ENCODE results near the gene PTBP3.

- no peak for TF ChIP-seq MXI1 (IDR thresholded peaks at IDR 0.05; ENCODE audit: borderline replicate concordance, low read depth, low read length)
- no peak for TF ChIP-seq RAD21 (IDR thresholded peaks at IDR 0.05; ENCODE audit: low read length)
- TF ChIP-seq, protein P1, sequence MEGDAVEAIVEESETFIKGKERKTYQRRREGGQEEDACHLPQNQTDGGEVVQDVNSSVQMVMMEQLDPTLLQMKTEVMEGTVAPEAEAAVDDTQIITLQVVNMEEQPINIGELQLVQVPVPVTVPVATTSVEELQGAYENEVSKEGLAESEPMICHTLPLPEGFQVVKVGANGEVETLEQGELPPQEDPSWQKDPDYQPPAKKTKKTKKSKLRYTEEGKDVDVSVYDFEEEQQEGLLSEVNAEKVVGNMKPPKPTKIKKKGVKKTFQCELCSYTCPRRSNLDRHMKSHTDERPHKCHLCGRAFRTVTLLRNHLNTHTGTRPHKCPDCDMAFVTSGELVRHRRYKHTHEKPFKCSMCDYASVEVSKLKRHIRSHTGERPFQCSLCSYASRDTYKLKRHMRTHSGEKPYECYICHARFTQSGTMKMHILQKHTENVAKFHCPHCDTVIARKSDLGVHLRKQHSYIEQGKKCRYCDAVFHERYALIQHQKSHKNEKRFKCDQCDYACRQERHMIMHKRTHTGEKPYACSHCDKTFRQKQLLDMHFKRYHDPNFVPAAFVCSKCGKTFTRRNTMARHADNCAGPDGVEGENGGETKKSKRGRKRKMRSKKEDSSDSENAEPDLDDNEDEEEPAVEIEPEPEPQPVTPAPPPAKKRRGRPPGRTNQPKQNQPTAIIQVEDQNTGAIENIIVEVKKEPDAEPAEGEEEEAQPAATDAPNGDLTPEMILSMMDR (conservative IDR thresholded peaks at IDR 0.05; ENCODE audit: low read depth, low read length): no peak
- no peak for TF ChIP-seq POLR2A (IDR thresholded peaks at IDR 0.05; ENCODE audit: low read depth, low read length)
- TF ChIP-seq CEBPB (IDR thresholded peaks at IDR 0.05; ENCODE audit: low read depth, low read length): no peak
- no peak for TF ChIP-seq BHLHE40 (IDR thresholded peaks at IDR 0.05; ENCODE audit: low read depth, low read length)
- no peak for TF ChIP-seq ELK1 (IDR thresholded peaks at IDR 0.05; ENCODE audit: borderline replicate concordance, low read depth, low read length)
- TF ChIP-seq MAFK (IDR thresholded peaks at IDR 0.05; ENCODE audit: low read depth, low read length): no peak
- no peak for TF ChIP-seq NFE2L2 (IDR thresholded peaks at IDR 0.05; ENCODE audit: low read depth, low read length)
- TF ChIP-seq MAZ (IDR thresholded peaks at IDR 0.05; ENCODE audit: borderline replicate concordance, low read depth, low read length): no peak
- TF ChIP-seq RCOR1 (IDR thresholded peaks at IDR 0.05; ENCODE audit: insufficient replicate concordance, low read length): no peak
Observed at GRCh38 chr9:112354081-112354743, 20.8 kb upstream of the PTBP3 start.

Data from IMR-90 (cell line).